ENCODE results near the gene MRPL38.

Gene MRPL38

DNA sequence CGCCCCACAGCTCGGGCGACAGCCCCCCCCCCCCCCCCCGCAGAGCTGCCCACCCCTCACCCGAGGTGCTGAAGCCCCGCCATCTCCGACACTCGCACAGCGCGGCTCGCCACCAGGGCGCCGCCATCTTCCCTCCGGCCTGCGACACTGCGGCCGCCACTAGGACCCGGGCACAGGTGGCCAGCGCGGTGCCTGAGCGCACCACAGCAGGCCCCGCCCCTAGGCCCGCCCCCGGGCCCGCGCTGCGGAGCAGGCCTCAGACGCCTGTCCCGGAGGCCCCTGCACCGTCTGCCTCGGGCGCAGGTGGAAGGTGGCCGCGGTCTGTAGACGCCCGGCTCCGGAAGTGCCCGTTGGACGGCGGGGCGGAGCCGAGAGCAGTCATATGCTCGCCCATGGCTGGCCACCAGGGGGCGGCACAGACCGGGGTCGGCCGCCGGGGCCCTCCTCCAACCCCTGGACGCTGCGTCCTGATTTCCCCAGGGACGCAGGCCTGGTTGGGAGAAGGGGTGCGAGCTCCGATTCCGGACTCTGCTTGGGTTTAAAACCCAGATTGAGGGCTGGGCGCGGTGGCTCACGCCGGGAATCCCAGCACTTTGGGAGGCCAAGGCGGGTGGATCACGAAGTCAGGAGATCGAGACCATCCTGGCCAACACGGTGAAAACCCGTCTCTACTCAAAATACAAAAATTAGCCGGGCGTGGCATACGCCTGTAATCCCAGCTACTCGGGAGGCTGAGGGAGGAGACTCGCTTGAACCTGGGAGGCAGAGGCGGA, at the start of gene MRPL38:
TSS of gene MRPL38 (minus strand) at position 136 of the 773 bp plus-strand sequence. CDS start at position 127, 9 bp downstream.
- peak; percentile 96 for DNase-seq (ENCODE audit: low spot score)

DNA sequence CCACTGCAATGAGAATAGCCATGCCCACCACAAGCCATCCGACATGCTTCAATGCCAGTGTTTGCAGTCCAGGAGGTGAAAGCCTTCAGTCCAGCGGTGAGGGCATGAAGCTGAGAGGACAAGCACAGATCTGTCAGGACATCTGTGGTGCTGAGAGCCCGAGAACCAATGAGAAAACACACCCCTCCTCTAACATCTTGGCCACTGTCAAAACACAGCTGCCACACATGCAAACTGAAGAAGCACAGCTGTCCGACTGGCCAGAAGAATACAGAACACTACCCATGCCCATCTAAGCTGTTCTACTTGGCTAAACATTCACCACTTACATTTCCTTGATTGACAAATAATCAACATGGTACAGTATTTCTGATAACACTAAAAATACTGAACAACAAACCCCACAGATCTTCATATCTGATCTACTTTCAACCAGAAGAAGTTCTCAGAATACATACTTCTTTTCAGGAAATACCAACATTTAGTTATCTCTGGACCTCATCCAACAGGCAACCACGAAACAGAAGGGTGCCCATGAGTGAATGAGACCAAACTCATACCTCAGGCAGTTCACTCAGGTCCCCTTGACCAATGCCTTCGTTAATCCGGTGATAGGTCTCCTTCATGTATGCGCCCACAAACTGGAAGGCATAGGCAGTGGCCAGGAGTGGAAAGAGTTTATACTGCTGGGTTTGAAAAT, 46.3 kb upstream of the MRPL38 start:
- no peak for DNase-seq (ENCODE audit: low spot score)

DNA sequence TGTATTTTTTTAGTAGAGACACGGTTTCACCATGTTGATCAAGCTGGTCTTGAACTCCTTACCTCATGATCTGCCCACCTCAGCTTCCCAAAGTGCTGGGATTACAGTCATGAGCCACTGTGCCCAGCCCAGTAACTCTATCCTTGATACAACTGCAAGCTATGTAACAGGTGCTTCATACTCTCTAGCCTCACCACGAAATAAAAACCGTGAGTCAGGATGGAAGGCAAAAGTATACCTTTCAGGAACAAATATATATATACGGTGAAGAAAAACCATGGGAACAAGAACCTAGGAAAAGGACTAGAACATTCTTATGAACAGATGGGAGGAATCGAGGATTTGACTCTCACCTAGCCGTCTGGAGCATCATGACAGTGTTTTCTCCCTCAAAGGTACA, 45.7 kb upstream of the MRPL38 start:
- no peak for DNase-seq (ENCODE audit: low spot score)

DNA sequence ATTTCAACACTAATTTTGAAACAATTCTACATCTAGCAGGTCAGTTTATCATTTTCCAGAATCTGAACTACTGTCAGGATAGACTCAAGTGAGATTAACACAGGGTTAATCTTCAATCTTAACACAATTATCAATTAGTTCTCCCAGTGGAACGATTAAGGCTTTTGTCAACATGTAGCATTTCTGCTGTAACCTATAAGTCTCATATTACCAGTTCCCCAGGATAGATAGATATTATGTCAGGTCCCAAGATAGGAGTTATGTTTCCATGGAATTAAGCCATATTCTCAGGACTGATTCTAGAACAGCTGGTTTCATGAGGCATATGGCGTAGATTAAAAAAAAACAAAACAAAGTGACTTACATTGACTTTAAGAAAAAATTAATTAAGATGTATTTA, 40.5 kb upstream of the MRPL38 start:
- DNase-seq (ENCODE audit: low spot score): no peak

DNA sequence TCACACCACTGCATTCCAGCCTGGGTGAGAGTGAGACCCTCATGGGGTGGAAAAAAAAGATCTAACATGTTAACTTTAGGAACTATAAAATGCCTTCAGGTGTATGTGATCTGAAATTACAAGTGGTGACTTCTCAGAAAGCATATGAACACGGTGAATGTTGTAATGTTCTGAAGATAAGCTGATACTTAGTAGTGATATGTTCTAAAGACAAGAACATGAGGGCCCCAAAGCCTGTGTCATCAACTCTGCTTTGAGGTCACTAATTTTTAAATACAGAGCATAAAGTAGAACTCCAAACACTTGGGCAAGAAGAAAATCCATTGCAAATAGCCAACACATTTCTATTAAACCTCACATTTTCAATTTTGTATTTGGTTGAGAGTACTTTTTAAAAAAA, 38.8 kb upstream of the MRPL38 start:
- DNase-seq (ENCODE audit: low spot score): no peak

DNA sequence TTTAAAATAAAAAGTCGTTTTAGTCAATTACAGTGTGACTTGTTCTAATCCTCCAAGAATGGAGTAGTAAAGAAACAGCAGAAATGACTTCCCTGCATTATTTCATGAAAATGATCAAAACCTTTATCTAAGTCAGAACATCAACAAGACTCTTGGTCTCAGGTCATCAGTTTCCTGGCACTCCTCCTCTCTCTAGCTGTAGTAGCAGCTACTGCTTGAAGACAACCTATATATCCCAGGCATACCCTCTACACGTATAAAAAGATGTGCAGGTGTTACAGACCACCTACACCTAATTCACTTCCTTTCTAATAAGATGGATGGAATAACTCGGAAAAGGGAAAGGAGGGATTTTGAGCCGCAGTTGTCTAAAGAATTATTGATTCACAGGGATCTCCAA, 37.8 kb upstream of the MRPL38 start:
- DNase-seq (ENCODE audit: low spot score): no peak

DNA sequence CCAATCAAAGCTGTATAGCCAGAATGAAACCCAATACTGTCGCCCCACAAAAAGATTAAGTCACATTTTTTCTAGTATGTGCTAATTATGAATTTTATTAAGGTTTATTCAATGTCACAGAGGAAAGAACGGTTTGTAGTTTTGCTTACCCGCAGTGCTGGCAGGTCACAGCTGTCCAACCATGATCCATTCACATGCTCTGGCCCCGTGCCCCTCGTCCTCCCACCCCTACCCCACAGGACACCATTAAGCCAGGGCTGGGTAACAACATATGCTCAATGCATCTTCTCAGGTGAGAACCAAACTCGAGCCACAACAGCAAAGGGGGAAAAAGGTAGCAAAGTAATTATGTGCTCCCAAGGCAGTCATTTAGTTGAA, 36.7 kb upstream of the MRPL38 start:
- DNase-seq (ENCODE audit: low spot score): no peak

DNA sequence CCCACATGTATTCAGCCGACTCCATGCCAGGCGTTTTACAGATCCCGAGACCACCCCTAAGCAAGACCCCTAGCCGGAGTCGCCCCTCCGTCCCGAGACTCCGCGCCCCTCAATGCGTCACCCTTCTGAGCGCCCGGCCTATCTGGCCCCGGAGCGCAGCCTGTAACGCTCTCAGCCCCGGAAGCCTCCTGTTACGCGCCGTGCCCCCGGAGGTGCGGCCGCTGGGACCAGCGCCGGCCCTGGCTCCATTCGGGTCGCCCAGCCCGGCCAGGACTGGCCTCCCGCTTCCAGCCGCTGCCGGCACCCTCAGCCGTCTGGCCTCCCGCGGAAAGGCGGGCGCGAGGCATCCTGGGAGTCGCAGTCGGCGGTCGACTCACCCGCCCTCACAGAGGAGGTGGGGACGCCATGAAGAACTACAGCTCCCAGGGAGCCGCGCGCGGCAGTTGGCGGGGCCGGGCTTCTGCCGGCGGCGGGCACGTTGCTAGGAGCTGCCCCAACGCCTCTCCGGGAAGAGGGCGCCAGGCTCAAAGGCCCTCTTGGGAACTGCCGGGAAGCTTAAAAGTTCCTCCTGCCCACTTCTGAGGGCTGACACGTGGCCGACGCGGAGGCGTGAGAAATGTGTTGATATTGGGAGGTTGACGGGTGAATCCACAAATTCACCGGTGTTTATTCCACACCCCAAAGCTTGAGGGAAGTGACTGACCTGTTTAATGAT, 36.2 kb upstream of the MRPL38 start, which contains the start of gene FBF1:
TSS of gene FBF1 (minus strand) at position 316 of the 715 bp plus-strand sequence. CDS start 2,893 bp downstream, outside the sequence.
- DNase-seq (ENCODE audit: low spot score): peak; percentile 91

DNA sequence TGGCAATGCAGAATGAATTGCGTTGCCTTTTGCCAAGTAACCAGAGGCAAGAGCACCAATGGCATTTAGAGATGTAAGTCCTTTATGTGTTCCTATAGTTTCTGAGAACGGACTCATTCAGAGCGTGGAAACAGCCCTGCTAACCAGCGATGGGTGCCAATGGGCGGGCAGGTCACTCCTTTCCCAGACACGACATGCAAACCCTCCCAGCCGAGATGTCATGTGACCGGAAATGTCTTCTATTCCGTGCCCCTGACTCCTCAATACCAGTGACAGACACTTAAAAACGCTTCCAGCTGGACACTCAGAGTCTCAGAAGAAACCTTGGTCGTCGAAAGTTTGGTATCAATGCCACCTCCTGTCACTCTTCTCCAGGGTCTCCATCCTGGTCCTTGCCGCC, 33.0 kb upstream of the MRPL38 start:
- no peak for DNase-seq (ENCODE audit: low spot score)

DNA sequence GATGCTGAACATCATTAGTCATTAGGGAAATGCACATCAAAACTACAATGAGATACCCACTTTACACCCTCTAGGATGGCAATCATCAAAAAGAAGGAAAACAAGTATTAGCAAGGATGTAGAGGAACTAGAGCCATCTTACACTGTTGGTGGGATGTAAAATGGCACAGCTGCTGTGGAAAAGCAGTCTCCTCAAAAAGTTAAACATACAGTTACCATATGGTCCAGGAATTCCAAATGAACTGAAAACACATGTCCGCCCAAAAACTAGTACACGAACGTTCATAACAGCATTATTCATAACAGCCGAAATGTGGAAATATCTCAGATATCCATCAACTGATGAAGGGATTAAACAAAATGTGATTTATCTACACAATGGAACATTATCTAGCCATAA, 29.1 kb upstream of the MRPL38 start:
- no peak for DNase-seq (ENCODE audit: low spot score)

DNA sequence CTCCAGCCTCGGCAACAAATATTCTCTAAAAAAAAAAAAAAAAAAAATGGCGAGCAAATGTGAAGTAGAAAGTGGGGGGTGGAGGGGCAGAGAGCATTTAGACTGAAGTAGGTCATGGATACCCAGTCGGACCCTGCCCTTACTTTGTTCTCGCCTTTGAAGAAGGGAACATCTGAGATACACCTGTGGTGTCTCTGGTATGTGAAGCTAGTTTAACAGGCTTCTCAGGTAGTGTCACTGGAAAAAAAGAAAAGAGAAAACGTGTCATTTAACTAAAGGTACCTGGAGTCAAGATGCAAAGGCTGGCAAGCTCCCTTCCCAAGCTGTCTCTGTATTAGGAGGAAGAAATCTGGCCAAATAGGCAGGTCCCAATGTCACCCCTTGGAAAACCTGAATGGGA, 28.2 kb upstream of the MRPL38 start:
- no peak for DNase-seq (ENCODE audit: low spot score)

DNA sequence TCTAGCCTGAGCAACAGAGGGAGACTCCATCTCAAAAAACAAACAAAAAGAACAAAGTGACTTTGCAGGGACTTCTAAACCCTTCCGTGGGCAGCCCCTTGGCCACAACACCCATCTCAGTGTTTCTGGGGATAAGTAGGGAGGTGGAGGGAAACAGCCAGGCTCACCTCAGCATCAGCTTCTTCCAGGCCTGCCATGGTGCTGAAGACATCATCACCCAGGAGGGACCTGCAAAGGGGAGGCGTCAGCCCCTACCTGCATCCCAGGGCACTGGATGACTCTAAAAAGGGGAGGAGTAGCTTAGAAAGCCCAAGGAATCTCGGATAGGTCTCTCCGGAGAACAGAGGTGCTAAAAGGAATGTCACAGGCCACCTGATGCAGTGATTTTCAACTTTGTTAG, 26.4 kb upstream of the MRPL38 start:
- DNase-seq (ENCODE audit: low spot score): no peak

DNA sequence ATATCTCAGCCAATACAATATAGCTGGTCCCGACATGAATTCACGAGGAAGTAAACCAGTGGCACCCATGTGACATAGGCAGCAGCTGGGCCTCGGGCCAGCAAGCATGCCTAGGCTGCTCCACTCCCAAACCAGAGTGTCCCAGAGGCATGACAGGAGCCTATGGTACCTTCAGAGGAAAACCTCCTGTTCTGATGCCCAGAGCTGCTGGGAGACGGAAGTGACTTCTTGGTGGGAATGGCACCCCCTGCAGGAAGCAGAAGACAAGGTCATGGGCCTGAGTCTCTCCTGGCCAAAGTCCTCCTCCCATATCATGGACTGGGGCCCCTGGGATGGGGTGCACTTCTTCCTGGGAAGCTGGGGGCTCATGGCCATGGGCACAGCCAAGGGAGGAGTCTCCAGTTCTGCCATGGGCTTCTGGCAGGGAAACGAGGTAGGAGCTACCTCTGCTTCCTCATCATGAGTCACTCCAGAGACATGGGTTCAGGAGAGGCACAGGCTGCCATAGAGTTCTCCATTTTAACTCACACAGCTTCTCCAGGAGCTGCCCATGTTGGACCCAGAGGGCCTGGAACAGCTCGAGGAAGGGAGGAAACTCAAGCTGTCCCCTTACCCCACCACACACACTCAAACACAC, 22.7 kb upstream of the MRPL38 start:
- DNase-seq (ENCODE audit: low spot score): no peak

DNA sequence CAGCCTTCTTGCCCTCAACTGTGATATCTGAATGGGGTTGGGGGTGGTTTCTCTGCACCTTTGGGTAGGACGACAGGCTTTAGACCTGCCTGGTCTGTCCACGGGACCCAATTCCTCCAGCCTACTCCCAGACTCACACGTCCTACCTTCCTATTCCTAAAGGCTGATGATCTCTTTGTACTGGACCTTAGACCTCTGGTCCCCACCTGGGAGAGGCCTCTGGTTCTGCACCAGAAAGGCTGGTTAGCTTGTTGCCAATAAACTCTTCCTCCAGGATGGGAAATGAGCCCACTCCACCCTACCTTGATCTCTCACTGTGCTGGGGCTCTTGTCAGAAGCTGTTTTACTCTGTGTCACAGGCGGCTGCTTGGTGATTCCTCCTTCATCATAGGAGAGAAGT, 21.8 kb upstream of the MRPL38 start:
- no peak for DNase-seq (ENCODE audit: low spot score)

DNA sequence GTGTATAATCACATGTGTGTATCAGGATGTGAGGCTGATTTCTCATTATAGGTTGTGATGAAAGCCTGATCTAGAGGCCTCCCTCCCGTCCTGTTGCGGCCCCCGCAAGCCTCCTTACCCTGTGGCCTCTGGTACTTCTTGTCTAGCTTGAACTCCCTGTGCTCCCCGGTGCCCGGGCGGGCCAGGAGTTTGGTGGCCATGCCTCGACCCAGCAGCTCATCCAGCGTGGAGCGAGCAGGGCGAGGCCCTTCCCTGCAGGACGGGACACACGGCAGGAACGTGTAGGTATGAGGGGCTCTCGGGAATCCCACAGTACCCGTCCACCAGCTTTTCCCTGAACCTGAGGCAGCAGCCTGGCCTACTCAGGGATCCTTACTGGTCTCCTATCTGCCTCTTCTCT, 21.2 kb upstream of the MRPL38 start:
- no peak for DNase-seq (ENCODE audit: low spot score)

DNA sequence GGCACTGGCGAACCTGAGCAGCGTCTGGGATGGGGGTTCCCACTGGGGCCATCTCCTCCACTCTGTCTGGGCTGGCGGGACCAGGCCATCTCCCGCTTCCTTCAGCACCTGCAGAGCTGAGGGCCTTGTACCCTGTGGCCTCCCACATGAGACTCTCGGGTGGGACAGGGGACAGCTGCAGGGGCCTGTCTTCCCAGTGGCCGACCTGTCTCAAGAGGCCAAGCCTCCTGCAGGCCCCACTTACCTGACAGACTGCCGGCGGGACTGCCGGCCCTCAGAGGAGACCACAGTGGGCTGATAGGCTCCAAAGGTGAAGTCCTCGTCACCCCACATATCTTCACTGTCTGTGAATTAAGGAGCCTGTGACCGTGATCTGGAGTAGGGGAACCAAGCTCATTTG, 20.4 kb upstream of the MRPL38 start:
- DNase-seq (ENCODE audit: low spot score): no peak

DNA sequence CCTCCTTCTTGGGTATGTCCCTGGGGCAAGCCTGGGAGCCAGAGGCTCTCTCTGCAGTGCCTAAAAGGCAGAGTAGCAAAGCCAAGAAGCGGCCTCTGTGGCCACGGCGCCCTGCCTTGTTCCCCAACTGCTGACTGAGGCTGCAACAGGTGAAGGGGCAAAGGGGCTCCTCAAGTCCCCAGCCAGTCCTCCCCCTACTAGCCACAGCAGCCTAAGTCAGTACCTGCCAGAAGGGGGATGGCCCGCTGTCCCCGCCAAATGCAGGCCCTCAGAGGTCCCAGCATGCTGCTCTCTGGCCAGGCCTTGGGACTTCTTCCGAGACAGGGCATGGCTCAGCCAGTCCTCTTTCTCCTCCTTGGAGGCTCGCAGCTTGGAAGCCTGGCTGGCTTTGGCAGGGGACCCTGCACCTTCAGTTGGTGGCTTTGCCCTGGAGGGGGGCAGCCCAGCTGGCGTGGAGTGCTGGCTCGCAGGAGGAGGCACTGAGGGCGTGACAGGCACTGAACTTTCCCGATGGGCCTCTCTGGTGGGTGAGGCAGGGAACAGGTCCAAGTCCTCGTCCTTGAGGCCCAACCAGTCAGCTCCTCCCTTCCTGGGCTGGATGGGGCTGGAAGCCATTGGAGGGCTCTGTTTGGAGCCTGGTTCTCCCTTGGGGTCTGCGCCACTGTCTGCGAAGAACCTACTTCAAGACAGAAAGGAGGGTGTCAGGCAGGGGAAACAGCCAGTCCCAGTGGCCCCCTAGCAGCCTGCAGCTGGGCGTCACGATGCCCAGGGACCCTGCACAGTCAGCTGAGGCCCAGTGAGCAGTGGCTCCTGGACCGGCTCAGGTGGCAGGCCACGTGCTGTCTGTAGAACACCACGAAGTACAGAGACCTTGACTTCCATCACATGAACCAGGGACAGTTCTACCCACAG, 18.5 kb upstream of the MRPL38 start:
- DNase-seq (ENCODE audit: low spot score): no peak

DNA sequence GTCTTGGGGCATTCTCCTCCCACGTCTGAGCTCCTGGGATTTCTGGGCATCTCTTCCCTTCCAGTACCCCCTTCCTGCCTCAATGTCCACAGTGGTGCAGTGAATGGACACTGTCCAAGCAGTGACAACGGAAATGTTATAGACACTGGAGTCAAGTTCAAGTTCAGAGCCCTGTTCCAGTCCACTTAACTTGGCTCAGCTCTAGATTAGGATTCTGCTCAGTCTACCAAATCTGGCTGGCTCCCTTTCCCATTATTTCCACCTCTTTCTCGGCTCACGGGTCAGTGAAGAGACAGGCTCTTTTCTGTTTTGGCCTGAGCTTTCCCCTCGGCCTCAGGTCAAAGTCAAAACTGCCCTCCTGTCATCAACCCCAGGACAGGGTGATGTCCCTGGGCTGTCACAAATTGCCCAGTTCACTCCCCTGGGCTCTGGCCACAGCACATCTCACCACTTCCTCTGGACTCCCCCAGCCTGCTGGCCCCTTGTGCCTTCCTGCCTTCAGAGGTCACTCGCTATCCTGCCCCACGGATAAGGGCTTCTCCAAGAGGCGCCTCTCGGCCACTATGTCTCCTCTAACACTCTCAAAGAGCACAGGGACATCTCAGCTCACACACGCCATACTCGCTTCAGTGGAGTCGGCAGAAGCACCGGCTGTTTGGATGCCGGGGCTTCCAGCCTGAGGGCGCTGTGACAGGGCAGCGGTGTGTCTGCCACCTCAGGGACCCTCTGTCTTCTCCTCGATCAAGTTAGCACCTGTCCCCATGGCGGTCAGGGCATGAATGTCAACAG, 17.7 kb upstream of the MRPL38 start:
- DNase-seq (ENCODE audit: low spot score): no peak

DNA sequence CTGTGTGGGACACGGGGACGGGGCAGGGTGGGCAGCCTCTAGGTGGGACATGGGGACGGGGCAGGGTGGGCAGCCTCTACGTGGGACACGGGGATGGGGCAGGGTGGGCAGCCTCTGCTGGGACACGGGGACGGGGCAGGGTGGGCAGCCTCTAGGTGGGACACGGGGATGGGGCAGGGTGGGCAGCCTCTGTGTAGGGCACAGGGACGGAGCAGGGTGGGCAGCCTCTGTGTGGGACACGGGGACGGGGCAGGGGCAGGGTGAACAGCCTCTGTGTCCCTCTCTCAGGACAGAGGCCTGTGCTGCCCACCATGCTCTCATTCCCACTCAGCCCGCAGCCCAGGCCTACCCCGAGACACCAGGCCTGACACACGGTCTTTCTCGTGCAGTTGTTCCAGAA, 16.9 kb upstream of the MRPL38 start:
- DNase-seq (ENCODE audit: low spot score): no peak

DNA sequence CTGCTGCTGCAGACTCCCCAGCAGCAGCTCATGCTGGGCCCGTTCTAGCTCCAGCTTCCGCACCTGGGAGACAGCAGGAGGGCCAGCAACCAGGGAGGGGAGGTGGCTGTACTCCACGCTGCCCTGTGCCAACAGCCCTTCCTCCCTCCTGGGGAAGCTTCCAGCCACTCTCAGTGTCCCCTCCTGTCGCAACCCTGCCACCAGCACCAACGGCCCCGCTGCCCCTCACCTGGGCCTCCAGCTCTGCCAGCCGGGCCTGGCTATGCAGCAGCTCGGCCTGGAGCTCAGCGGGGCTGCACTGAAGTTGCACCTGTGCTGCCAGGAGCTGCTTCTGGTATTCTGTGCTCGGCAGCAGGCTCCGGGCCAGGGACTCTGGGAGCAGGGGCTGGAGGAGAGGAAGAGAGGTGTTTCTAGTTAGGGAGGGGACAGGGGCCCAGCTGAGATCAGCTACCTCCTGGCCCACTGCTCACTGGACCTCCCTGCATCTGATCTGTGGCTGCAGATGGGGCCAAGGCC, 15.4 kb upstream of the MRPL38 start:
- no peak for DNase-seq (ENCODE audit: low spot score)

Measured in kidney capillary endothelial cell (primary cell).